ENCODE results near the gene PCAT7.
A peak's percentile ranks its signal among the peaks of the same experiment; 100 is the strongest.
"Not testable (repeated sequence)": the region's sequence is repeated elsewhere in the genome, so short reads cannot be mapped to it uniquely, and the experiment has no call there.

Gene PCAT7

DNA sequence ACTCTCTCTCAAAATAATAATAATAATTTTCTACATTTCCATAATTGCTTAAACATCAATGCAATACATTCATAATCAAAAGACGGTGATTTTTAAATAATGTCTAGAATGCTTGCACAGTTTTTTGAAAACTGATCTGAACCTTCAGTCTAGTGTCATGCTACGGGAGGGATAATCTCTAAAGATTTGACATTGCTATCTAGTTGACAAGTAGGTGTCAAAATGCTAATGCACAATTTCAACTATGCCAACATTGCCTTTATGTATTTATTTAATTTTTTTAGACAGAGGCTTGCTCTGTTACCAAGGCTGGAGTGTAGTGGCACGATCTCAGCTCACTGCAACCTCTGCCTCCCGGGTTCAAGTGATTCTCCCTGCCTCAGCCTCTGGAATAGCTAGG is 16.0 kb upstream of the PCAT7 start:
- Mint-ChIP-seq H3K4me3 (no peak overlapping the region), H3K27ac (no peak overlapping the region), H3K27me3 (peaks cover 10% of the 10 kb centered on the region), H3K36me3 (ENCODE audit: low read depth) (no peaks in the 10 kb centered on the region), H3K4me1 (no peaks in the 10 kb centered on the region), H3K9me3 (no peaks in the 10 kb centered on the region)
- DNase-seq (no peak), ATAC-seq (no peak)

DNA sequence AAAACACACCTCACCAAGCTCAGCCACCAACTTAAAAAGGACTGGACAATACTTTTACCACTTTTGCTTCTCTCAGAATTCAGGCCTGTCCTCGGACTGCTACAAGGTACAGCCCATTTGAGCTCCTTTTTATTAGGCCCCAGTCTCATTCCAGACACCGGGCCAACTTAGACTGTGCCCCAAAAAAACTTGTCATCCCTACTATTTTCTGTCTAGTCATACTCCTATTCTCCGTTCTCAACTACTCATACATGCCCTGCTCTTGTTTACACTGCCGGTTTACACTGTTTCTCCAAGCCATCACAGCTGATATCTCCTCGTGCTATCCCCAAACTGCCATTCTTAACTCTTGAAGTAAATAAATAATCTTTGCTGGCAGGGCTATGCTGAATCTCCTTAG is 10.5 kb upstream of the PCAT7 start:
- H3K9me3 Mint-ChIP-seq; DNase-seq; H3K27ac Mint-ChIP-seq; H3K36me3 Mint-ChIP-seq (ENCODE audit: low read depth); H3K4me3 Mint-ChIP-seq; ATAC-seq; H3K4me1 Mint-ChIP-seq: not testable (repeated sequence)
- peaks cover 23% of the 10 kb centered on the region for H3K27me3 Mint-ChIP-seq

DNA sequence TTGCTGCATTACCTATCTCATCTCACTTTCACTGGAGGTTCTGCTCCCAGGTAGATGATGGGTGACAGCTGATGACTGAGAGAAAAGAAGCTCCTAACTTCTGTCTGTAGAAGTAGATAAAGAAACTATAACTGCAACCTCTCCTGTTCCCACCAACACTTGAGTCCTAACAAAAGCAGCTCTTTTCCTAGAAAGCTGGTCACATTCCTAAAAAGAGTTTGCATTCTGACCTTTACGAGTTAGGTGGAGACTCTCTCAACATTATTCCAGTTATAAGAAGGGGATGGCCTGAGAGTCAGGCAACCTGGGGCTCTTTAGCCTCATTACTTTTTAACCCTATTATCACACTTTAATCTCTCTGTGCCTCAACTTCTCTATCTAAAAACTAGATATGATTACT is 8.9 kb upstream of the PCAT7 start:
- no peaks in the 10 kb centered on the region for H3K36me3 Mint-ChIP-seq (ENCODE audit: low read depth)
- H3K4me3 Mint-ChIP-seq = no peak overlapping the region
- H3K9me3 Mint-ChIP-seq = no peaks in the 10 kb centered on the region
- peaks cover 19% of the 10 kb centered on the region for H3K27me3 Mint-ChIP-seq
- H3K4me1 Mint-ChIP-seq = no peaks in the 10 kb centered on the region
- H3K27ac Mint-ChIP-seq = no peak overlapping the region
- ATAC-seq = no peak
- DNase-seq = no peak

DNA sequence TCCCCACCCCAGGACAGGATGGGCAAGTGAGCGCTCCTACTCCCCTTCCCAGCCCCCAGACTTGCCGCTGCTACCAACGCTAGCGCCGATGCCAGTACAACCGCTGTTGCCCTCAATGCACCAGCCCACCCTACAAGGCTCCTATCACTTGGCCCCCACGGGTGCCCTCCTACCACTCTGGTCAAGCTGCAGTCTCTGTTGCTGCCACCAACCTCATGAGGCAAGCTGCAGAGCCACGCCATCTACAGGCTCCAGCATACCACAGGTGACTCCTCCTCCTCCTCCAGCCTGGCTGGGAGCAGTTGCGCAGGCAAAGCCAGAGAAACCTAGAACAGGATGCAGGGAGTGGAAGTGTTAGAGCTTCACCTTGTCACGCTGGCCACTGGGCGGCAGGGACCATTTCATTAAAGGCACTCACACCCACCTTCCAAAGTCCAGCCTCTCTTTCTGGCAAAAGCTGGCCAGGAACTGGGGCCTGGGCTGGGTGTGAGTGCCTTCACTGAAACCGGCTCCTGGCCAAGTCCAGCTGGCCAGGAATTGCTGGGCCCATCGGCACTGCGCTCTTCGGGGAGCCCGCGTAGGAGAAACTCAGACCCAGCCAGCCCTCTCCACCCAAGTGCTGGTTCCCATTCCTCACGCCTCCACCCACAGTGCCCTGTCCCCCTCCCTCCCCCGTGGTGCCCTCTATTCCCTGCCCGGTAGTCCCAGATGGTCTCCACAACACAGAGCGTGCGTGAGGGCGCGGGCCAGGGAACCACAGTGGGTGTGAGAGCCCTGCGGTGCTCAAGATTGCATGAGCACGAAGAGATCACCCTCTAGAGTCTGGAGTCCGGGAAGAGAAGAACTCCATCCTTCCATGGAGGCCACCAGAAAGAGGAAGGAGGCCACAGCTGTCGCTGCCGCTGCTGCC is 1.6 kb upstream of the PCAT7 start:
- Mint-ChIP-seq H3K4me3 (no peak overlapping the region), H3K4me1 (no peaks in the 10 kb centered on the region), H3K27me3 (peaks cover 16% of the 10 kb centered on the region), H3K9me3 (no peaks in the 10 kb centered on the region), H3K27ac (no peak overlapping the region), H3K36me3 (ENCODE audit: low read depth) (no peaks in the 10 kb centered on the region)
- no peak for ATAC-seq
- no peak for DNase-seq

DNA sequence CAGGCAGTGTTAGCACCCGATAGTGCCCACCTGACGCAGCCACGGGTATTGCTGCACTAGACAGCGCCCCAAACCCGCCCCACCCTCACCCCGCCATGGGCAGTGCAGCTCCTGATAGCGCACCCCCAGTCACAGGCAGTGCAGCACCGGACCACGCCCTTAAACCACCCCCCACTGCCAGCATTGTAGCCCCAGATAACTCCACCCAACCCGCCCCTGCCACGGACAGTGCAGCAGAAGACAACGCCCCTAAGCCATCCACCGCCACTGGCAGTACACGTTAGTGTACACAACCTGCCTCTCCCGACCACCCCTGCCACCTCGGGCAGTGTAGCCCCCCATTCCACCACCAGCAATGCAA is 825 bp upstream of the PCAT7 start:
- peak; percentile 25 for ATAC-seq
- H3K27ac Mint-ChIP-seq = no peak overlapping the region
- no peak for DNase-seq

DNA sequence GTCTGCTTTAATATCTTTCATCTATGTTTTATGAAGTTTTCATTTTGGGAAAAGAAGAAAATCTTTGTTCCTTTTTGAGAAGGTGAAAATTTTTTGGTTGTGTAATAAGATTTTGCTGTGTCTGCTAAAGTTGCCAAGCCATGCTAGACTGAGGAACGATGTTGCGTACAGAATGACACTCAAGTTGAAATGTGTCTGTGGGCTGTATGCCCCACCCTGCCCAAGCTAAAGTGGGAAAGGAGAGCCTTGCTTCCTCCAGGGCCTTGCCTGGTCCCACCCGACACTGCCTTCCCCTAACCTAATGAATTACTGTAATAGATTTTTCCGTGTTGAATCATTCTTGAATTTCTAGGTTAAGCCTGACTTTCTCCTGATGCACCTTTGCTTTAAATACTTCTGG is 2.5 kb downstream of the PCAT7 start:
- Mint-ChIP-seq H3K4me3 (no peak overlapping the region), H3K4me1 (peaks cover 2% of the 10 kb centered on the region), H3K36me3 (ENCODE audit: low read depth) (no peaks in the 10 kb centered on the region), H3K27me3 (peaks cover 7% of the 10 kb centered on the region), H3K27ac (no peak overlapping the region), H3K9me3 (no peaks in the 10 kb centered on the region)
- ATAC-seq (no peak), DNase-seq (no peak)

More for the DNA sequence above, 825 bp upstream of the PCAT7 start:
- no peak overlapping the region for H3K4me3 Mint-ChIP-seq
- no peaks in the 10 kb centered on the region for H3K36me3 Mint-ChIP-seq (ENCODE audit: low read depth)
- peaks cover 11% of the 10 kb centered on the region for H3K27me3 Mint-ChIP-seq
- no peaks in the 10 kb centered on the region for H3K4me1 Mint-ChIP-seq
- no peaks in the 10 kb centered on the region for H3K9me3 Mint-ChIP-seq

DNA sequence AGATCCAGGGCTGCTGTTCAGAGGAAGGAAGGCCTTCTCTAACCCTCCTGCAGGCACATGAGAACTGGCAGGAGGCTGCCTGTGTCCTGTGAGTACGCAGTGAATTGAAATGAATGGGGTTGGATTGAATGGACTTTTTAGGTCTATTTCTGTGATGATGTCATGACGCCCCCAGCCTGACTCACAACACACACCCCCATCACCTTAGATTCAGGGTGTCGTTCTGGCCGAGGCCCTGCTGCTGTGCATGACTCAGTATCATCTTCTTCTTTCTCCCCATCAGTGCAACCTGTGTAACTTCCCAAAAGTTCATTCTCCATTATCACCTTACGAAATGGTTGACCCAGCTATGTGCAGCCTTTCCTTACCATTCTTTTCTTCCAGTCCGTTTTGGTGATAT is 5.4 kb downstream of the PCAT7 start:
- peak; percentile 73 for ATAC-seq
- peaks cover 6% of the 10 kb centered on the region for H3K27me3 Mint-ChIP-seq
- H3K36me3 Mint-ChIP-seq (ENCODE audit: low read depth) = no peaks in the 10 kb centered on the region
- no peak overlapping the region for H3K4me3 Mint-ChIP-seq
- DNase-seq = no peak
- H3K27ac Mint-ChIP-seq = no peak overlapping the region
- no peaks in the 10 kb centered on the region for H3K9me3 Mint-ChIP-seq
- peaks cover 2% of the 10 kb centered on the region for H3K4me1 Mint-ChIP-seq

DNA sequence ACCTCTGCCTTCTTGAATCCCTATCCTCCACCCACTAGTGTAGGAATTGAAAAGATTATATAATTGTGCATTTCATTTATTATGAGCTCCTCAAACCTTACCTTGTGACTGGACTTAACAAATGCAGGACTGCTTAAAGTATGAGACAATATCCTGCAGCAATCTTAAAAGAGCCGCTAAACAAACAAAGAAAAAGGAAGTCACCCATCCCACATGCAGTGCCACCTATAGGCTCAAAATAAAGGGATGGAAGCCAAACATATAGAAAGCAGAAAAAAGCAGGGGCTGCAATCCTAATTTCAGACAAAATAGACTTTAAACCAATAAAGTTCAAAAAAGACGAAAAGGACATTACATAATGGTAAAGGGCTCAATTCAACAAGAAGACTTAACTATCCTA is 8.7 kb downstream of the PCAT7 start:
- Mint-ChIP-seq H3K36me3 (ENCODE audit: low read depth) (no peaks in the 10 kb centered on the region), H3K4me1 (peaks cover 2% of the 10 kb centered on the region), H3K9me3 (no peaks in the 10 kb centered on the region), H3K4me3 (no peak overlapping the region), H3K27ac (no peak overlapping the region), H3K27me3 (peaks cover 5% of the 10 kb centered on the region)
- no peak for DNase-seq
- no peak for ATAC-seq

DNA sequence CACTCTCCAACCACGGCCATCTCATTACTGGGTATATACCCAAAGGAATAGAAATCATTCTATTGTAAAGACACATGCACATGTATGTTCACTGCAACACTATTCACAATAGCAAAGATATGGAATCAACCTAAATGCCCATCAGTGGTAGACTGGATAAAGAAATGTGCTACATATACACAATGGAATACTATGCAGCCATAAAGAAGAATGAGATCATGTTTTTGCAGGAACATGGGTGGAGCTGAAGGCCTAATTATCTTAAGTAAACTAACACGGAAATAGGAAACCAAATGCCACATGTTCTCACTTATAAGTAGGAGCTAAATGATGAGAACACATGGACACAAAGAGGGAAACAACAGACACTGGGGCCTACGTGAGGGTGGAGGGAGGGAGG is 9.4 kb downstream of the PCAT7 start:
- H3K36me3 Mint-ChIP-seq (ENCODE audit: low read depth); H3K27ac Mint-ChIP-seq; H3K4me3 Mint-ChIP-seq; H3K9me3 Mint-ChIP-seq; H3K4me1 Mint-ChIP-seq; DNase-seq; H3K27me3 Mint-ChIP-seq; ATAC-seq: not testable (repeated sequence)

DNA sequence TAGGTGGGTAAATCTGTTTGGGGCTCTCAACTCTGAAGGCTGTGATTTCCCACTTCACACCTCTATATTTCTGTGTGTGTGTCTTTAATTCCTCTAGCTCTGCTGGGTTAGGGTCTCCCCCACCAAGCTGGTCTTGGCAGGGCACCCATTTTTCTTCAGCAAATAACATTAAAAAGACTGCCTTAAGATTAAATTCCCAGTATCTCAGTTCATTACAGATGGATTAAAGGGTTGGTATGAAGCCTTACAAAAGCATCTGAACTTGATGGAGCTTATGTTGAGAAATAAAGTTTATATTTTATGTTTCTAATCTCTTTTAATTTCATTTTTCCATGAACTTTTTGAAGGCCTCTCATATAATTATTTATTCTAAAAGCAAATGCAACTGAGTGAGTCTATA is 11.7 kb downstream of the PCAT7 start:
- Mint-ChIP-seq H3K4me1 (peaks cover under 1% of the 10 kb centered on the region), H3K36me3 (ENCODE audit: low read depth) (no peaks in the 10 kb centered on the region), H3K27me3 (peaks cover 5% of the 10 kb centered on the region), H3K4me3 (no peak overlapping the region), H3K27ac (no peak overlapping the region), H3K9me3 (no peaks in the 10 kb centered on the region)
- no peak for ATAC-seq
- no peak for DNase-seq

DNA sequence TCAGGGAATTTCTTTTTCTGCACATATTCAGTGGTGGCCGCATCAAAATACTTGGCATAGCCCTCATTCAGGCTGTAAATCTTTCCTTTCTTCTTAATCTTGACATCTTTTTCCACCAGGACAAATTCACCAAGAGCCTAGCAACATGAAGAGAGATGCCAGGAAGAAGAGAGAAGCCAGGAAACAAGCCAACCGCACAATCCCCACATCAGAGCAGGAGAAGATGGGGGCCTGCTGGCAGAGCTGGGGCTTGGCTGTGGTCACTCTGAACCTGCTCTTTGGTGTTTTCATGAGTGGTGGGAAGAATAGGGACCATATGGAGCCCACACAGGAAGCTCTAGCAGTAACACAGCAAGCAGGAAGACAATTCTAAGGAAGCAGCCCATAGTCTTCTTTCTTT is 12.4 kb downstream of the PCAT7 start:
- H3K9me3 Mint-ChIP-seq = no peaks in the 10 kb centered on the region
- H3K4me1 Mint-ChIP-seq = no peaks in the 10 kb centered on the region
- H3K4me3 Mint-ChIP-seq = no peak overlapping the region
- no peaks in the 10 kb centered on the region for H3K36me3 Mint-ChIP-seq (ENCODE audit: low read depth)
- no peak for DNase-seq
- peaks cover 6% of the 10 kb centered on the region for H3K27me3 Mint-ChIP-seq
- H3K27ac Mint-ChIP-seq = no peak overlapping the region
- no peak for ATAC-seq

DNA sequence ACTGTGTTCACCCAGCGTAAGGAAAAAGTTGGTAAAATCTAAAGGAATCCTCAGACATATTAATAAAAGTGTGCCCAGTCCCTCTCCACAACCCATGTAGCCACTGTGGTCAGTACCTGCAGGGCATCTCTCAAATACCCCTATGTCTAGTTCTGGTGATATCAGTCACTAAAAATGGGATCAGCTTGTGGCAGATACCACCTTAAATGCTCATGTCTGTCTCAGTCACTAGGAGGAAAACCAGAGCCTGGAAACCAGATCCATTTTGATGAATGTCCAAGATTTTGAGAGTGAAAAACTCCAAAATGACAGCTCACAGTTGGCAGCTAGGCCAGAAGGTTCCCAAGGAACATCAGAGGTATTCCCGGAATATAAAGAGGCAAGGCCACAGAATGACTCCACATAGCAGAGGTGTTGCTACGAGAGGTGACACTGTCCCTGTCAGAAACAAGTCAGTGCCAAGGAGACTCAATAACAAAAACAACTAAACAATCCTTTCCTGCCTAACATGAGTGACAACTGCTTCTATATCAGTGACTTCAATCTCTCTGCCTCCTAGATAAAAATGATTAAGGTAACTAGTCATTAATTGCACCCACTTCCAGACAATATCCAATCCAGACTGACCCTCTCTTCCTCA is 13.5 kb downstream of the PCAT7 start:
- no peaks in the 10 kb centered on the region for H3K9me3 Mint-ChIP-seq
- peaks cover 11% of the 10 kb centered on the region for H3K27me3 Mint-ChIP-seq
- H3K36me3 Mint-ChIP-seq (ENCODE audit: low read depth) = no peaks in the 10 kb centered on the region
- H3K27ac Mint-ChIP-seq = no peak overlapping the region
- ATAC-seq = no peak
- no peak for DNase-seq
- no peaks in the 10 kb centered on the region for H3K4me1 Mint-ChIP-seq
- H3K4me3 Mint-ChIP-seq = no peak overlapping the region

DNA sequence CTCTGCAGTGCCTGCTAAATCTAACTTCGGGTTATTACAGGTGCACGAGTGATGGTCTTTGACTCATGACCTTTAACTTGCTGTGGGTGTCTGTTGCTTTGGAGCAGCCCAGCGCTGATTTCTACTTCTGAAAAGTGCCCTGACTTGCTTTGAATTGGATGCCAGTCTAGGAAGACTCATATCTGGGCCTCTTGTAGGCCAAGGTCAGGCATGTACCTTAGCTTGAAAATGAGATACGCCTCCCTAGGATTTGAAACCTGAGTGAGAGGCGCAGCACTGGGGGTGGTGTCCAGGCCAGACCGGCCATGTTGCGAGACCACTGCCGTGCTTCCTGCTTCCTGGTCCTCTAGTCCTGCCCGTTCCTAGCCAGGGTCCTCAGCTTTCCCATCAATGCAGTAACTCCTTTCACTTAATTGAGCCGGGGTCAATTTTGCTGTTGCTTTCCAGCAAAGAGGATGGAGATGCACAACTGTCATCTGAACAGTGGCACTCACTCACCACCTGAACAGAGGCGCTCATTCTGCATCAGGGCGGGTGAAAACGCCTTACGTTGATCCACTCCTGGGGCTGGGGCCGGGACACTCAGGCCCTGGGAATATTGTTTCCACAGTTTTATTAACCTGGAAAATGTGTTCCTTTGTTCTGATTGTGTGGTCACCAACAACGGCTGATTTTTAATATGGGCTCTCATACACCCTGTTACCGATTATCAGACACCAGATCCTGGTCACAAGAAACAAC is 14.3 kb downstream of the PCAT7 start:
- no peak for DNase-seq
- Mint-ChIP-seq H3K9me3 (no peaks in the 10 kb centered on the region), H3K27me3 (peaks cover 14% of the 10 kb centered on the region), H3K36me3 (ENCODE audit: low read depth) (no peaks in the 10 kb centered on the region), H3K4me3 (no peak overlapping the region), H3K4me1 (no peaks in the 10 kb centered on the region), H3K27ac (no peak overlapping the region)
- ATAC-seq = no peak

DNA sequence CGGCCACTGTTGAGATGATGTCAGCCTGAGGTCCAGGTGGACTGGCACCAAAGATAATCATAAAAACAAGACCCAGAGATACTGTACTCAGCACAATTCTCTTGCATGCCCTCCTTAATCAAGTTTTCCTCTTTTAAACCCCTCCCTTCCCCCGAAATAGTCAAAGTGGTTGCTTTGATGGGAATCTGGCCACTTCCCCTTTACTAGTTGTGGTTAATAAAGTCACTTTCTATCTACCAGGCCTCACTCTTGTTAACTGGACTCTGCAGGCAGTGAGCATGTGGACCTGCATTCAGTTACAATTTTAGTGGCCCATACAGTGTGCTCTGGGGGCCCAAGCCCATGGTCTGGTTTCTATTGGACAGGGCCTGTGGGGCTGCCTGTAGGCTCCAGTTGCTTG is 21.2 kb downstream of the PCAT7 start:
- H3K4me3 Mint-ChIP-seq = no peak overlapping the region
- H3K27ac Mint-ChIP-seq = no peak overlapping the region
- no peaks in the 10 kb centered on the region for H3K36me3 Mint-ChIP-seq (ENCODE audit: low read depth)
- H3K4me1 Mint-ChIP-seq = no peaks in the 10 kb centered on the region
- DNase-seq = no peak
- no peak for ATAC-seq
- peaks cover 16% of the 10 kb centered on the region for H3K27me3 Mint-ChIP-seq
- no peaks in the 10 kb centered on the region for H3K9me3 Mint-ChIP-seq

DNA sequence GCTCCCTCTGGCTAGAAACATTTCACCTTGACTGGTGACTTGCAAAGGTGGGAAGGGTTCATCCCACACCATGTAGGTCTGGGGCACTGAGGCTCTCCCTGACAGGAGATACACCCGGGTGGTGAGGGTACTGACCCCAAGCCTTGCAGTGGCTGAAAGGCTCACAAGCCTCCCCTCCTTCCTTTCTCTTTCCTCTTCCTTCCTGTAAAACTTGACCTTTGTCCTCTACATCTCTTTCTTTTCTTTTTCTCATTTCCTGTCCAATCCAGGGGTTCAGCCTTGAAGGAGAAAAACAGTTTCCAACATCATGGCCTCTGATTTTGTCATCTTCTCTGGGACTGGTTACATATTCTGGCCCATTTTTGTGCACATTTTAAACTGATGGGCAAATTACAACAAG is 22.2 kb downstream of the PCAT7 start:
- H3K36me3 Mint-ChIP-seq (ENCODE audit: low read depth) = no peaks in the 10 kb centered on the region
- no peak for DNase-seq
- no peak overlapping the region for H3K4me3 Mint-ChIP-seq
- peaks cover 15% of the 10 kb centered on the region for H3K27me3 Mint-ChIP-seq
- H3K27ac Mint-ChIP-seq = no peak overlapping the region
- no peak for ATAC-seq
- no peaks in the 10 kb centered on the region for H3K4me1 Mint-ChIP-seq
- H3K9me3 Mint-ChIP-seq = no peaks in the 10 kb centered on the region
